GM19240 (cell line): ENCODE measurements around the gene KLK6.
A peak's percentile ranks its signal among the peaks of the same experiment; 100 is the strongest.

Experiments
- DNase-seq: peaks from one replicate; pipeline ENCODE4 v3.0.0; 2011; ENCODE audit warnings: low spot score; ENCODE audit not compliant: insufficient read length

Gene KLK6

DNA sequence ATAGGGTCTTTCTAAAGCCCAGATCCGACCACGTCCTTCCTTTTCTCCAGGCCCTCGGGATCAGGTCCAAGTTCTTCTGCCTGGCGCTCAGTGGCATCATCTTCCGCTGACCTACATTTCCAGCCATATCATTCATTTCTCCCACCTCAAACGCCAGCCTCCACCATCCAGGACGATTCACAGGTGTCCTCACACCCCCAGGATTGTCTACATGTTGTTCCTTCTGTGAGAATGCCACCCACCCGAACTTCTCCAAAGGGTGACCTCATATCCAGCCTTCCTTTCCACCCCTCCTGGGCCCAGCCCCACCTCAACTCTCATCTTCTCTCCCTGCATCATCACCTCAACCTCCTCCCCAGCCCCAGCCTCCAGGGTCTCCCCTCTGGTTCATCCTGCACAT is 11.8 kb downstream of the KLK6 start:
- no peak for DNase-seq

DNA sequence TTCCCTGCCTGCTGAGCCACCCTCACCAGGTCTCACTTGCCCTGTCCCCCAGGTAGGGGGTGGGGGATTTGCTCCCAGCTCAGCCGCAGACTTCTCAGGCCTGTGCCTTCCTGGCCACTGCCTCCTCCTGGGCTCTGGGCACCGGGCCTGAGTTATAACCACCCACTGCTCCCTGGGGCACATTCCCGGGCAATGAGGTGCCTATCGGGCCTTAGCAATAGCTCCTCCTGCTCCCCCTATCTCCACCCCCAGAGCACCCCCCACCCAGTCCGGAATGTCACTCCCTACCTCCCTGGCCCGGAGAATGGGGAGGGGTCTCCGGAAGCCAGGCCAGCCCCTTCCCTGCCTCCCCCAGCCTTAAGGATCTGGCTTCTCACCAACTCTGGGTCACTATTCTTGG is 16.5 kb downstream of the KLK6 start, which contains the start of gene KLK5:
TSS of gene KLK5 (minus strand) at position 129 of the 400 bp plus-strand sequence. CDS start 381 bp downstream, outside the sequence.
- DNase-seq, result no peak

DNA sequence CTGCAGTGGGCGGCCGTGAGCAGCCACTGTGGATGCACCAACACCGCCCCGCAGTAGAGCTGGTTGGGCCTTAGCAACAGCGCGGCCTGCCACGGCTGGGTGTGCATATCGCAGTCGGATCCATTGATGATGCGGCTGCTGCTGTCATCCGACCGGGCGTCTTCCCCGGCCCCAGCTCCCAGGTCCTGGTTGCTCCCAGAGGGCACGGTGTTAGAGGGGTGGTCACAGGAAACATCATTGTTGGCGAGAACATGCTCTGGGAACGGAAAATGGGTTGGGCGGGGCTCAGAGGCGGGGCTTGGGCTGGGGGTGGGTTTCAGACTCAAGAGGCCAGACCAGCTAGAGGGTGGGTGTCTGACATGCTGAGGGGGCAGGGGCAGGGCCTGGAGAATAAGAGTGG is 19.5 kb downstream of the KLK6 start:
- DNase-seq, result no peak

DNA sequence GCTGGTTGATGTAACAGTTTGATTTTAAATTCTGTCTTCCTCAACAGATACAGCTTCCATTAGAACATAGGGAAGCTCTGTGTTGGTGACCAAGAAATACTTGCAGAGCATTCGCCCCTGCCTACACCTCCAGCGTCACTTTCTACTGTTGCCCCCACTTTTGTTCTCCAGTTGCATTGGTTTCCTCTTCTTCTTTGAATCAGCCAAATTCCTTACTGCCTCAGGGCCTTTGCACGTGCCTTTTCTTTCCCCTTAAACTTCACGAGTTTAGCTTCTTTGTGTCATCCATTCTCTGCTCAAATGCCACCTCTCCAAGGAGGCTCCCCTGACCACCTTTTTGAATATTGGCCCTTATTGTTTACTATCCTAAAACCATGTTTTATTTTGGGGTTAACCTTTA is 22.3 kb downstream of the KLK6 start:
- no peak for DNase-seq

DNA sequence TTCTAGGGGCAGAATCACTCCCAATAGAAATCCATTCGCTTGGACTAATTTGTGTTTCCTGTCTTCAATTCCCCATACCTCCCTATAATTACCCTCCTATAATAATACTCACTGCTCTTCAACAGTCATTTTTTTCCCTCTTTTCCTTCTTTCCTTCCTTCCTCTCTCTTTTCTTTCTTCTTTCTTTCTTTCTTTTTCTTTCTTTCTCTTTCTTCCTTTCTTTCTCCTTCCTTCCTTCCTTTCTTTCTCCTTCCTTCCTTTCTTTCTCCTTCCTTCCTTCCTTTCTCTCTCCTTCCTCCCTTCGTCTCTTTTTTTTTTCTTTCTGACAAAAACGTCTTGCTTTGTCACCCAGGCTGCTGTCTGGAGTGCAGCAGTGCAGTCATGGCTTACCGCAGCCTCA is 24.6 kb downstream of the KLK6 start:
- no peak for DNase-seq

DNA sequence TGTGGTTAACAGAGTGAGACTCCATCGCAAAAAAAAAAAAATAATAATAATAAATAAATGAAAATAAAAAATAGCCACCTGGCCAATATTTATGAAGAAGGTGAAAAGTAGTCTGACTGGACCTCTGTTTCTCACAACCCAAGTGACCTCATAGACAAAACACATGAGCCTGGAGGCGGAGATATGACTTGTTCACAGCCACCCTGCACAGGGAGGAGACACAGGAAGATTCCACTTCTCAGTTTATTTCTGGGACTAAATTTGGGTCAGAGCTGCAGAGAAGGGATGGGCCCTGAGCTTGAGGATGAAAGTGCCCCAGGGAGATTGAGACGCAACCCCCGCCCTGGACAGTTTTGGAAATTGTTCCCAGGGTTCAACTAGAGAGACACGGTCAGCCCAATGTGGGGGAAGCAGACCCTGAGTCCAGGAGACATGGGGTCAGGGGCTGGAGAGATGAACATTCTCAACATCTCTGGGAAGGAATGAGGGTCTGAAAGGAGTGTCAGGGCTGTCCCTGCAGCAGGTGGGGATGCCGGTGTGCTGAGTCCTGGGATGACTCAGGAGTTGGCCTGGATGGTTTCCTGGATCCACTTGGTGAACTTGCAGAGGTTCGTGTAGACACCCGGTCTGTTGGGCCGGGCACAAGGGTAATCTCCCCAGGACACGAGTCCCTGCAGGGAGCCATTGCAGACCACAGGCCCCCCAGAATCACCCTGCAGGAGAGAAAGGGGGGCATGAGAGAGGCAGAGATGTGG is 26.1 kb downstream of the KLK6 start:
- no peak for DNase-seq

DNA sequence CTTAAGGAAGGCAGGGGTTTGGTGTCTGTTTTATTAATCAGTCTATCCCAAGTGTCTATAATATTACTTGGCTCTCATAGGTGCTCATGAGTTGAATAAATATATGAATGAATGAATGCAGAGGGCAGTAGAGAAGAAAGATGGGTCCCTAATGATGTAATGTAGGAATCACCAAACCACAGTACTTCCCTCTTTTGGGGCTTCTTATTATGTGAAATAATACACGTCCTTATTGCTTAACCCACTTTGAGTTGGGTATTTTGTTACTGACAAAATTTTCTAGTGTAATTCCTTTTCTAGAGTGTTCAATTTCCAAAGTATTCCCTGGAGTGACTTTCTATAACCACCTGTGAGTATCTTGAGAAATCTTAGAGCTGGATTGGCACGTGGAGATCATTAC is 29.8 kb downstream of the KLK6 start:
- DNase-seq, result no peak

DNA sequence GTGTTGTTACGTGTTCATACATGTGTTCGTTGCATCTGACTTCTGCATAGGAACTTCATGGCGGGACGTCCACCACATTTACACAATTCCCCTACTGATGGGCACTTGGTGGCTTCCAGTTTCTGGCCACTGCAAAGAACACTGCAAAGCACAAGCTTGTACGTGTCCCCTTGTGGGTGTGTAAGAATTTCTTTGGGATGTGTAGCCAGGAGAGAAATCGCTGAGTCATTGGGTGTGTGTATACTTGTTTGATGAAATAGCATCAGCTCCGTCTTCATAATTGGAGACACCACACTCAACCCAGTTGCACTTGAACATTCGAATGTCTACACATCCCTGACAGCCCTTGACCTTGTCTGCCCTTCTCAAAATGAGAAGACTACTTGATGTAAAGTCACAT is 35.8 kb downstream of the KLK6 start:
- no peak for DNase-seq

DNA sequence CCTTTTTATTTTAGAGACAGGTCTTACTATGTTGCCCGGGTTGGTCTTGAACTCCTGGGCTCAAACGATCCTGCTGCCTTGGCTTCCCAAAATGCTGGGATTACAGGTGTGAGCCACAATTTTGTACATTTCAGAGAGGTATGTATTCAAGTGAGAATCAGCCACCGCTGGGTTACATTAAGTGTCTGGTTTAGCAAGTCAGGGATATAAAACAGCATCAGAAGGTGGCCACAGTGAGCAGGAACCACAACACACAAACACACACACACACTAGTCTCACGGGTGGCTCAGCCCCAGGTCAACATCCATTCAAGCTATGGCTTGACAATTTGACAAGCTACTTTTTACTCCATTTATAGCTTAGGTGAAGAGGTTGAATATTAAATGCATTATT is 36.7 kb downstream of the KLK6 start:
- DNase-seq, result no peak

DNA sequence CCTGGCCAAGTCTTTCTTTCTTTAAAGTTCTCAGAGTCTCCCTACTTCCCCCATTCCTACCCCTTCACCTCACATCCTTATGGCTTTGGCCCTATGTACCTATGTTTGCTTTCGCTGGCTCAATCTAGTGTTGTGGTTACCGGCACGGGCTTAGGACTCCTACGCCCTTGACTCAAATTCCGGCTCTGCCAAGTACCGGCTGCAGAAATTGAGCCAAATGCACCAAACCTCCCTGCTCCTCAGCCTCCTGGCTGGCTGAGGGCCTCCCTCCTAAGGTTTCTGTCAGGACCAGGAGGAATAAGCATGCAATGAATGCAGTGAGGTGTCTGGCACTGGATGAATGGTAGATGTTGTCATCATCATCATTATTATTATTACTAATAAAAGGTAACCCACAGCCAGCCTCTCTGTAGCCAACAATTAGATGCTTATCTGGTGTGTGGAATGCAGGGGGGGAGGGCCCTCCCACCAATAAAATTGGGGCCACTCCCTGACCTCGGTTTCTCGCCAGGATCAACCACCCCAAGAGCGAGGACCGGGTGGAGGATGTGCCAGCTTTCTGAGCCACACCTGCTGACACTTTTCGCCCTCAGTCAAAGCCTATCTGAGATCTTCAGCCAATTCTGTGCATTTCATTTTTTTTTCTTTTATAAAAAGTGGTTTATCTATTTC is 37.2 kb downstream of the KLK6 start:
- no peak for DNase-seq

DNA sequence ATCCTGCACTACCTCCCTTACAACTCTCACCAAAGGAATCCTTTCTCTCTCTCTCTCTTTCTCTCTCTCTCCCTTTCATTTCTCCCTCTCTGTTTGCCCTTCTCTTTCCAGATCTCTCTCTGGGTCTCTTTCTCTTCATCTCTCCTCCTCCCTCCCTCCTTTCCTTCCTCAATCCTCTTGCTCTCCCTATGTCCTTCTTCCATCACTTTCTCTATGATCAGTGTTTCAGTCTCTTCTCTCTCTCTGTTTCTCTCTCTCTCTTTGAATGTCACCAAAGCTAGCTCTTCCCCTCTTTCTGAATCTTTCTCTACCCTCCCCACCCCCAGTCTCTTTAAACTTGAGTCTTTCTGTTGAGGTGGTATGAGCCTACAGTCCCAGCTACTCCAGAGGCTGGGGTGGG is 38.4 kb downstream of the KLK6 start:
- DNase-seq, result no peak

DNA sequence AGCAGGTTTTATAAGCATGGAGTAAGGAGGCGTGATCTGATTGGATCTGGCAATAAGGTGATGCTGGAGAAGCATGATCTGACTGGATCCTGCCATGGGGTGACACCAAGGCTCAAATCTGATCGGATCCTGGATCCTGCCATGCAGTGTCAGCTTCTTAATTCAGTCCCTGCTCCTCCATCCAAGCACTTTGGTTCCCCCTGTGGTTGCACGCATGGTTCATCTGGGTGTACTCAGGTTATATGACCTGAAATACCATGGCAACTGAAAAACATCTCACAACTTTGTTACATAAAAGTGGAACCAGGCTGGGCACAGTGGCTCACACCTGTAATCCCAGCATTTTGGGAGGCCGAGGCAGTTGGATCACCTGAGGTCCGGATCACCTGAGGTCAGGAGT is 40.6 kb downstream of the KLK6 start:
- no peak for DNase-seq

DNA sequence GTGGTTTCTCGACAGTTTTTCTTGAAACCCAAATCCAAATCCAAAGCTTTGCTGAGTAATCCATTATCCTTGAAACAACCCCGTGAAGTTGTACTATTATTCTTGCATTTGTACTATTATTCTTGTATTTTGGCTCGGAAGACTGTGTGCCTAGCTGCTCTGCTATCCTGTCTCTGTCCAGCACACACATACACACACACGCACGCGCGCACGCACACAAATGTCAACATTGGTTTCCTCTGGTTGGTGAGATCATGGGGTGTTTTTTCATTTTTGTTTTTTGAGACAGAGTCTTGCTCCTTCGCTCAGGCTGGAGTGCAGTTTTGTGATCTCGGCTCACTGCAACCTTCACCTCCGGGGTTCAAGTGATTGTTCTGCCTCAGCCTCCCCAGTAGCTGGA is 43.2 kb downstream of the KLK6 start:
- no peak for DNase-seq

DNA sequence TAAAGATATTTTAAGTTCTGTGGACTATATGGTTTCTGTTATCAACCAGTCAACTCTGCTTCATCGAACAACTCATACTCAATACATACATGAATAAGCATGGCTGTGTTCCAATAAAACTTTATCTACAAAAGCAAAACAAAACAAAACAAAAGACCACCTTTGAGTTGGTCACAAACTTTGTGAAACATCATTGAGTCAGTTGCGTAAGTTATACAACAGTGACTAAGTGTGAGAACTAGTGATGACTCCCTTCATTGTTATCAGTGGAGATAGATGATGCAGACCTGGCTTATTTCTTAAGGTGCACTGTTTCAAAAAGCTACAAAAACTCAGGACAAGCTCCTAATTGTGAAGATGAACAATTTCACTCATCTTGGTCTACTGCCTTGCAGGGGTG is 43.7 kb downstream of the KLK6 start:
- no peak for DNase-seq

DNA sequence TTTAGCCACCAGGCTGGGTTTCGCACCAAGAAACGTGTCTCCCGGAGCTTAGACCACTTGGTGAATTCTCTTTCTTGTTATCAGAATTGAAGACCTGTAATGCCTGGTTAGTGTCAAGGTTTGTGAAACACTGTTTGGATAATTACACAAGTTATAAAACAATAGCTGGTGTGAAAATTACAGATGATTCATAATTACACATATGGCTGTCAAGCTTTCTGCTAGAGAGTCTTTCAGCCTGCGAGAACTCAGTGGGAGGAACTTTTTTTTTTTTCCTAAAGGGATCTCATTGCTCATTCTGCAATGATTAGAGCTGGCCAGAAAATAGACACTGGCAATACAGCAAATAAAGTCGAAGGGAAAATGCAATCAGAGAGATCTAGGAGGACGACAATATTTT is 44.8 kb downstream of the KLK6 start:
- no peak for DNase-seq

DNA sequence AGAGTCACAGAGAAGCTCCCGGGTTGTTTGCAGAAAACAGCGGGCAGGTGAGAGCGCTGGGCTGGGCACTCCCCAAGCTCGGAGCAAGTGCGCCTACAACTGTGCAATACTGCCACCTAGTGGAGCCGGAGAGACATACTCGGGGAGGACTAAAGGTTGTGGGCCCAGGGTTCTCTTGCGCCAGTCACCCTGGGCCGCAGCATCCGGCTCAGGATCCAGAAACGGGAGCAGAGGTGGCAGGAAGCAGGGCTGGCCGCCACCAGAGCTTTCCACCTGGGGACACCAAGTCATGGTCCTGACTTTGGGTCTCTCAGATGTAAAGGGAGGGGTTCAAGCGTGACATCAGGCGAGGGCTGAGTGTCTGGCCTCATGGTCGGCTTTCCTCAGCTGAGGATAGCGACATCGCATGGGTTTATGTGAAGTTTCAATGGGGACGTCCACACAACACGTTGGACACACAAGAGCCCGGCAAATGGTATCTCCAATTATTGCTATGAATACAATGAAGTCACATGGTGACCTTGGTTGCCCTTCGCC is 47.0 kb downstream of the KLK6 start:
- DNase-seq, result peak; percentile 79

DNA sequence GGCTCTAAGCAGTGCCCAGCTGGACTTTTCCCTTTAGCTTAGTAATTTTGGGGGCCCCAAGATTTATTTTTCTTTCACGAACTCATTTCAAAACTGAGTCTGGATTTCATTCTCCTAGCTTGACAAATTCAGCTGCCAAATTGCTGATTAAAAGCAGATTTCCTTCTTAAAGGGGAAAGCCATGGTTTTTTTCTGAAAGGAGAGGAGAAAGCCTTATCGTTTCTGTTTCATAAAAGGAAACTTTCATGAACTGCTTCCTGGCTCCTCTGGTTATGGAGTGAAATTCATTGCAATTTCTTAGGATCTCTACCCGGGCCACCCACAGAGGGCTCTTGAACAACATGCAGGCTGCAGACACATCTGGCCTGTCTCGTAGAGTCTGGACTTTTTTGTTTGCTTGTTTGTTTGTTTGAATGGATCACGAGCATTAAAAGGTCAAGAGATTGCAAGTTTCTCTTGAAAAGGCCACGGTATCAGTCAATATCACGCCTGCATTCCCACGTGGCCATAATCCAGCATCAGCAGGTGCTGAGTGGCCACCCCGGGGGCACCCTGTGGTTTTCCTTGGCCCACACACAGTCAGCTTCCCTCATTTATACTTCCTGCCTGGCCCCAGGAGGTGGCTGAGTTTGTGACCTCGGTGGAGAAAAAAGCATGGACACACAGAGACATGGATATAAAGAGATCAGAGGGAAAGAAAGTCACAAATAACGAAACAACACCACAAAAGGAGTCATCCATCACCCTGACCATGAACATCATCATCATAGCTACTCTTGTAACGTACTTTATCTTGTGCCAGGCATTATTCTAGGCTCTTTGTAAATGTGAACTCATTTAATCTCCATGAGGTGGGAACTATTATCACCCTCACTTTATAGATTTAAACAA is 47.7 kb downstream of the KLK6 start:
- DNase-seq, result no peak

DNA sequence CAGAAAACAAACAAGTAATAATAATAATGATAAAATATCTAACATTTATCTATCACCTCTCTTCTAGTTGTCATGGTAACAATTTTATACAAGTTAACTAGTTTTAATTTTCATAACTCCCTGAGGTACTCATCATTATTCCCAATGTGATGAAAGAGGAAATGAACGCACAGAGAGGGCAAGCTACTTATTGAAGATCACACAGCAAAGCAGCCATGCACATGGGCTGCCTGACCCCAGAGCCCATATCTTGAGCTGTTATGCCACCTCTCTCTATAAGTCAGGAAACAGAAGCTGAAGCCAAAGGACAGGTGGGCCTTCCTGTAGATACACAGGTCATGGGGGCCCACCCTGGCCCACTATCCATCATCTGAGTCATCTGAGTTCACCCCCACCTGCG is 53.3 kb downstream of the KLK6 start:
- DNase-seq, result no peak

DNA sequence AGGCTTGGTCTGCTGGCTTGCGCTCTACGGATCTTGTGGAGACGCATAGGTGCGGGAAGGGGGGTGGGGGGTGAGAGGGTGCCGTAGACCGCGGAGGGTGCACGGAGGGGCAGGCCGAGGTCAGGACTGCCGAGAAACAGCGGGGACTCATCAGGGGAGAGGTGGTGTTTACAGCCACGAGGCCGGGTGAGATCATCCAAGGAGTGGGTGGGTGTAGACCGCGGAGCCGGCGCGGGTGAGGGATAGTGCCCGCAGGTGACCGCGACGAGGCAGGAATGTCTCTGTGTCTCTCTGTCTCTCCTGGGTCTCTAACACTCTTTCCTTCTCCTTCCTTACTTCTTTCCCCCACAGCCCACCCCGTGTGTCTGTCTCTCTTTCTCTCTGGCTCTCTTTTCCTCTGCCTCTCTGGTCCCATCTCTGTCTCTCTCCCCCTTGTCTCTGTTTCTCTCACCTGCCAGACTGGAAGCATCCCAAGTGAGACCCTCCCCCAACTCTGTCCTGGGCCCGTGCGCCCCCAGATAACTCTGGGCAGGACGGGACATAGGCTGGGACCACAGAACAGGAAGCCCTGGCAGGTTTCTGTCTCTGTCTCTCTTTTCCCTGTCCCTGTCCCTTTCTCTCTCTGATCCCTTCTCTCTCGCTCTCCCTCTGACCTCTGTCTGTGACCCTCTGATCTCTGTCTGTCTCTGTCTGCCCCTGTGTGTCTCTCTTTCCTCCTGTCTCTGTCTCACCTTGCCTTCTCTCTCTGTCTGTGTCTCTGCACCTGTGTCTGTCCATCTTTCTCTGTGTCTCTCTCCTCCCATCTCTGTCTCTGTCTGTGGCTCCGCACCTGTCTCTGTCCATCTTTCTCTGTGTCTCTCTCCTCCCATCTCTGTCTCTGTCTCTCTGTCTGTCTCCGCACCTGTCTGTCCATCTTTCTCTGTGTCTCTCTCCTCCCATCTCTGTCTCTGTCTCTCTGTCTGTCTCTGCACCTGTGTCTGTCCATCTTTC is 56.4 kb downstream of the KLK6 start:
- no peak for DNase-seq

DNA sequence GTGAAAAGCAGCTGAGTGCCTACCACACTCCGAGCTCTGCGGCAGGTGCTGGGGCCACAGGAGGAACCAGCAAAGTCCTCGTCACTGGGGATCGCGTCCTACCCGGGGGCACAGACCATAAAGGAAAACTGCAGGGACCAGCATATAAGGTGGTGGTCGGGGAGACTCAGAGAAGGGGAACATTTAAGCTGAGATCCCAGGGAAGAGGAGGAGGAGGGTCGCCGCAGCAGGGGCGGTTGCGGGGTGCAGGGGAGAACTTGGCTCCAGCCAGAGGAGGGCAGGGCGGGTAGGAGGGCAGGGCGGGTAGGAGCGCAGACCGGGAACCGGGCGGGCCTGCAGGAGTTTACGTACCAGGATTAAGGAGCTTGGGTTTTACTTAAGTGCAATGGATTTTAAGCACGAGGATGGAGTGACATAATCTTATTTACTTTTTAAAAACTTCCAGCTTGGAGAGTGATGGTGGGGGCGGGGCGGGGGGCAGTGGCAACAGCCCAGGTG is 57.2 kb downstream of the KLK6 start:
- DNase-seq, result no peak
